GM19468 (cell line): Measurements from ENCODE around the gene THOC5.

Source experiments
- ATAC-seq: cut with Tn5 transposase; IDR thresholded peaks from one replicate; pipeline ENCODE4 v1.9.1; 2021; ENCODE audit warnings: mild to moderate bottlenecking, moderate library complexity, moderate number of reproducible peaks; ENCODE audit not compliant: unreplicated experiment; ENCODE audit errors: extremely low read depth

Gene THOC5

DNA sequence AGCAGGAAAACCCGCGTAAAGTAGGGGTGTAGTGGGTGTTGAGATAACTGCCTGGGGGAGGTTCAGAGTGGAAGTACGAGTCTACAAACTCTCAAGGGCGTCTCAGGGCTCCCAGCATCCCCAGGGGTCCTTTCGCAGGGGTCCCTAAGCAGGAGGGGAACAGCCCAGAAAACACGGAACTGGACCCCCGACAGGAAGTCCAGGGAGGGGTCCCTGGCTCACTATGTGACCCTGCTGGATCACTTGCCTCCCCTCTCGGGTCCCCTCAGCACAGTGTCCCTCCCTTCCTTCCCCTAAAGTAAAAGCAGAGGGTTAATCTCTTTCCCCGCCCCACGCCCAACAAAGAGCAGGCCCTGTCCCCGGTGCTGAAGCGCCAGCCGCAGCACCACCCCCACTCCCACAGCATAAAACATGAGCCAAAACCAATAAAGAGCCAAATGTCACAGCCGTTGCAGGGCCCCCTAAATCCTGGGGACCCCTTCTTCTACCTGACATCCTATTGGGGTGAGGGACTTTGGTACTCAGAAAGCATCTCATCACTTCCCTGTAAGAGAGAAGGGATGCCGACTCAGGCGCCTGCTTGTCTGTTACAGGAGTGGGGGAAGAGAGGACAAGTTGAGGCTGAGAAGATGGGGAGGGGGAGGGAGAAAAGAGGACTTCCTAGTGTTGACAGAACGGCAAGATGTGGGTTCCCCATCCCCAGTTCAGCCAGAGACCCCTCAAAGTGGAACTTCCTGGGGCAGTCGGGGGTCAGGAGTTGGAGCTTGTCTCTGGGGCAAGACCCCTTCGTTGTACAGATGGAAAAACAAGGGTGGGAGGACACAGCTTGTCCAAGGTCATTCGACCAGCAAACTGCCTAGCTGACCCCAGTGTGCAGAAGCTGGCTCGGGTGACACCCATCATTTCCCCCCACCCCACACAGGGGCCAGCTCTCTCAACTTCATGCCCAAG is 75.0 kb downstream of the THOC5 start:
- no peak for ATAC-seq

DNA sequence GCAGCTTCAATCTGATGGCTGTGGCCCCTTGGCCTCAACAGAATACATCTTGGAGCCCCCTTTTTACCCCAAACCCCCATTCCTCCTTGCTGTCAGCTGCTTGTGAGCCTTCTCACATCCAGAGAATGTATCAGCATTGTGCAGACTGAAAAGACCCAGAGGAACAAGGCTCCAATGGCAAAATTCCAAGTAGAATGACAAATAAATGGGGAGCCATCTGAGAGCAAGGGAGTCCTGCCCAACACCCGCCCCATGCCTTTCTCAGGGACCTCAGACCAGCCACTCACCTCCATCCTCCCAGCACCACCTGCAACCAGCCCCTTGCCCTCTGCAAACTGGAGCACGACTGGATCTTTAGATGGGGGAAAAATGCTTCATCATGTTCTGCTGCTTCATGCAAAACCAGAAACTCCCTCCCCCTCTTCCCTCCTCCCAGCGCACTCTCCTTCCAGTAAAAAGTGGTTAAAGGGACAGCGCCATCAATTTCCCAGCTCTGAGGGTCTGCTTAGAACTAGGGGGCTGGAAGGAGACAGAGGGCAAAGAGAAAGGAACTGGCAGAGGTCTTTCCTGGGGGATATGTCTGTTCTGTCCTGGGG is 75.7 kb downstream of the THOC5 start:
- ATAC-seq: no peak

GRCh38 chr22:29476116-29476515 is 77.4 kb downstream of the THOC5 start:
- no peak for ATAC-seq

DNA sequence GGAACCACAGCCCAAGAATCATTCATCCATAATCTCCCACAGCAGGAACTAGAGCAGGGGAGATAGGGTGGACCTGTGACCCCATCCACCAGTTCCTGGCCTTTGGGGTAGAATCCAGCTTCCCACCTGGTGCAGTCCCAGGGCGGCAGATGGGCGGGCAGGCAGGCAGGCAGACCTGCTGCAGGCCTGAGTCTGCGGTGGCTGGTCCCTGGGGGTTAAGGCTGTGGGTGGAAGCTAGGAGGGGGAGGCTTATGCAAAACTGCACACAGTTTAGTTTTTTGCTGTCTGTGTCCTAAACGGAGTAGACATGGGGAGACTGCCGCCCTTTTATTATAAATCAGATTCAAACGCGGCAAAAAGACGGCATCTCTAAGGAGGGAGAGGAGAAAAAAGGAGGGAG is 78.0 kb downstream of the THOC5 start:
- no peak for ATAC-seq

DNA sequence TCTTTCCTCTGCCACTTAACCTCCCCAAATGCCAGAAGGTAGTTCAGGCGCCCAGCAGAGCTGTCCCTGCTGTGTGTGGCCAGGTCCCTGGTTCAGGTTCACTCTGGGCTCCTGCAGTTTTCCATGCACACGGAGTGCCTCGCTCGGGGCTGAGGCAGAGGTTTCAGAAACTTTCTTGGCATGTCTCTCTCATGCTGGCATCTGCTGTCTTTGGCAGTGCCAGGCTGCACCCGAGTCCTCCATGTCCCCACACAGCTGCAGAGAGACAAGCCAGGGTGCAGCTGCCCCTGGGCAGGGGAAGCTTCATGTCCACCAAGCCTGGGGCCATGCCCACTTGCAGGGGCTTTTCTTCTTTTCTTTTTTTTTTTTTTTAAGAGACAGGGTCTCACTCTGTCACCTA is 80.6 kb downstream of the THOC5 start:
- no peak for ATAC-seq

DNA sequence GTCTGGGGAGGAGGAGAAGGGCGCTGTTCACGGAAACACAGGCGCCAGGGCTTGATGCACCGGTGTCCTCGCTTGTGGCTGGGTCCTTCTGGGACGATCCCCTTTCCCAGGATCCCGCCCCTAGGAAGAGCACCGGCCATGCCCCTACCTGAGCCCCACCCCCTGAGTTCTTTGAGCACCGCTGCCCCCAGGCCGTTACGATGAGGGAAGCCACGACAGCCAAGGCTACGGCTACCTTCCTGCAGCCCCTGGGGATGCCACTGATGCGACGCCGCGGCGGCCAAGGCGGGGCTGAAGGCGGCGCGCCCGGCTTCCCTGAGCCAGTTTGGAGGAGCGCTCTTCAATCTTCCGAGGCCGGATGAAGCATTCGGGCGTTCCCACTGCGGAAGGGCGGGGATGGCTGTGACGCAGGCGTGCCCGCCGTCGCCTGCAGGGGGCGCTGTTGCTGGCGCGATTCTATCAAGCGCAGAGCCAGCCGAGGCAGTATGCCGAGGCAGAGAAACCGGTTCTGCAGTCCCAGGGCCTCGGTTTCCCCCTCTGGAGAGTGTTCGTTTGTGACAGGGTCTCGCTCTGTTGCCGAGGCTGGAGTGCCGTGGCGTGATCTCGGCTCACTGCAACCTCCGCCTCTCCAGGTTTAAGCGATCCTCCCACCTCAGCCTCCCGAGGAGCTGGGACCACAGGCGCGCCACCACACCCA is 83.2 kb downstream of the THOC5 start:
- no peak for ATAC-seq

- ATAC-seq: no peak
Measured at GRCh38 chr22:29469755-29470154, 83.8 kb downstream of the THOC5 start.

- ATAC-seq: no peak
Measured at GRCh38 chr22:29464581-29464980, 89.0 kb downstream of the THOC5 start.

DNA sequence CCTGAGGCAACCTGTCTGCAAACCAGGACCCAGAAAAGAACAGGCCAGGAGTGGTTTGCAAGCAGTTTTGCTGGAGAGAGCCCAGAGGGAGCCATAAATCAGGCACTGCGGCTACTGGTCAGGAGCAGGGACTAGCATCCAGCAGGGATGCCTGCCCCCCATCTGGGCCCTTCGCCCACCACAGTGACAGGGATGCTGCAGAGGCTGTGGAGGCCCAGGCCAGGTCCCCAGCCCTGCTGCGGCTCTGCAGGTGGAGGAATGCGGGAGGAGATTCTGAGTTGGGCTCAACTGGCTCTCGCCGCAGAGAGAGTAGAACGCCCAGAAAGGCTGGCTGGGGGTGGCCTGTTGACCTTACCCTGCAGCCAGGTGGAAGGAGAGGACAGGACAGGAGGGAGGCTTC is 89.9 kb downstream of the THOC5 start:
- no peak for ATAC-seq

DNA sequence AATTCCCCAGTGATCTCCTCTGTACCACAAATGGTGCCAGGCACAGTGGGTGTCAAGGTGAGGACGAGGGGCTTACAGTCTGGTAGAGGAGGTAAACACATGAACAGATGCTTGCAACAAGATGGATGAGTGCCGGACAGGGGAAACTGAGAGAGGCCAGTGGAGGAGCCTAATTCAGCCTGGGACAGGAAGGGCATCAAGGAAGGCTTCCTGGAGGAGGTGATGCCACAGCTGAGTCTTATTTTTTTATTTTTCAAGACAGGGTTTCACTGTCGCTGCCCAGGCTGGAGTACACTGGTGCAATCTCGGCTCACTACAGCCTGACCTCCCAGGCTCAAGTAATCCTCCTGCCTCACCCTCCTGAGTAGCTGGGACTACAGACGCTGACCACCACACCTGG is 92.3 kb downstream of the THOC5 start:
- ATAC-seq: no peak

DNA sequence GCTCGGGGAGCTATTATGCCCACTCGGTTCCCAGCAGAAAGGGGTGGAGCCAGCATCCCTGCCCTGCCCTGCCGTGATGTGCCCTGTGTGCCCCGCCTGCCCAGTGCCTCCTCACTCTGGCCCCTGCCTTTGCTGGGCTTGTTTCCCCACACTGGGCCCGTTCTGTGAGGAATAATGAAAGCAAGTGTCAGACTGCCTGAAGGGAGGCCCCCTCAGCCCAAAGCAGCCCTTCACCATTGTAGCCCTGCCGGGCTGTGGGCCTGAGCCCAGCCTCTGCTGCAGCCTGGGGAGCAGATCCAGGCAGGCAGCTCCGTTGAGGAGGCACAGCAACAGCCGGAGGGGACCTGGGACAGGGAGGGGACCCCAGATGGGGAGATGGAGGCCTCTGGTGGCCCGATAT is 93.8 kb downstream of the THOC5 start:
- ATAC-seq: no peak

DNA sequence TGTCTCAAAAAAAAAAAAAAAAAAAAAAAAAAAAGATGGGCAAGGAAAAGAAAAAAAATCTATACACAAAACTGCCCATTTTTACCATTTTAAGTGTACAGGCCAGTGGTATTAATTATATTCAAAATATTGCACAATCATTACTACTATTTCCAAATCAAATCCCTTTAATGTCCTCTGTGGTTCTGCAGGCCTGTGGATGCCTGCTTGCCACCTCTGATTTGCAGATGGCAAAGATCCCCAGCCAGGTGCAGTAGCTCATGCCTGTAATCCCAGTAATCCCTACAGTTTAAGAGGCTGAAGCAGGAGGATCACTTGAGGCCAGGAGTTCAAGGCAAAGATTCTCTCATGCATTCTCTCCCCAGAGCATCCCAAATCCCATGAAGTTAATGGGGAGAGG is 95.0 kb downstream of the THOC5 start:
- no peak for ATAC-seq

- ATAC-seq: no peak
Measured at GRCh38 chr22:29457730-29458129, 95.8 kb downstream of the THOC5 start.

DNA sequence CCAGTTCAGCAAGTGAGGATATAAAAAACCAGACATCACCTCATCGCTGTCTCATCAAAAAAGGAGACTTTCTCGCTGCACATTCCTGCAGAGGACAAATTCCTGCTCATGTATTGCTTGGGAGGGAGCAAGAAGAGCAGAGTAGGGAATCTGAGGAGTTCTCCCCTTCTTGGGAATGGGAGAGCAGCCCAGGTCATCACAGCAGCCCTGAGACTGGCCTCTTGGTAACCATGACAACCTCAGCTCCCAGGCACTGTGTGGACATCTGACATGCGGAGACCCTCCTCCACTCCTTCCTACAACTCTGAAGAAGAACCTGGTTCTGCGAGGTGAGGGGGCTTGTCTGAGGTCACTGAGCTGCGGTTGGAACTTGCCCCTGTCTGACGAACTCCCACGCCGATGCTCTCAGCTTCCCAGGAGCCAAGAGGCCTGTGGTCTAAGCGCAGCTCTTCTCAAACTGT is 97.3 kb downstream of the THOC5 start:
- ATAC-seq: no peak
